Mucosa of gallbladder (tissue), 1 donor: ENCODE results near the gene GDPD5. TPM values are rescaled to one million over a fixed set of nuclear protein-coding genes. Genes with fewer than 3 reads are reported as not detected.

Experiments
- DNase-seq: peaks from one replicate; pipeline ENCODE4 v3.0.0-alpha.2; 2020; ENCODE audit warnings: low spot score
- total RNA-seq: library from RNA; stranded (reverse); gene quantifications from one replicate; pipeline ENCODE4 v1.2.1, GENCODE V29; 2021
- donor health status: DM: no; HTN: no; CAD: no.

GDPD5 gene
- total RNA-seq, 1 donor from 2014 or later: 16.7 TPM

GRCh38 chr11:75490221-75491181 lies 35.2 kb downstream of the GDPD5 start:
- no peak for DNase-seq

- no peak for DNase-seq
Measured at GRCh38 chr11:75487365-75487764, 38.4 kb downstream of the GDPD5 start.

GRCh38 chr11:75485742-75486141 lies 40.0 kb downstream of the GDPD5 start:
- DNase-seq: no peak

GRCh38 chr11:75482931-75483469 lies 42.7 kb downstream of the GDPD5 start:
- DNase-seq: peak; percentile 30

GRCh38 chr11:75481922-75482606 lies 43.7 kb downstream of the GDPD5 start:
- DNase-seq: no peak

GRCh38 chr11:75481223-75481921 lies 44.4 kb downstream of the GDPD5 start:
- no peak for DNase-seq

- DNase-seq: no peak
Measured at GRCh38 chr11:75480185-75481175, 45.3 kb downstream of the GDPD5 start.

GRCh38 chr11:75479597-75480145 lies 46.1 kb downstream of the GDPD5 start:
- DNase-seq: no peak

GRCh38 chr11:75478783-75479596 lies 46.8 kb downstream of the GDPD5 start:
- no peak for DNase-seq

GRCh38 chr11:75477614-75477935 lies 48.2 kb downstream of the GDPD5 start:
- no peak for DNase-seq

GRCh38 chr11:75476739-75477613 lies 48.8 kb downstream of the GDPD5 start:
- DNase-seq: no peak

GRCh38 chr11:75475767-75476650 lies 49.7 kb downstream of the GDPD5 start:
- peak; percentile 25 for DNase-seq

GRCh38 chr11:75474878-75475766 lies 50.6 kb downstream of the GDPD5 start:
- peak; percentile 44 for DNase-seq

GRCh38 chr11:75474240-75474639 lies 51.5 kb downstream of the GDPD5 start:
- no peak for DNase-seq

GRCh38 chr11:75473684-75474083 lies 52.1 kb downstream of the GDPD5 start:
- DNase-seq: no peak

GRCh38 chr11:75472081-75472732 lies 53.5 kb downstream of the GDPD5 start:
- DNase-seq: no peak
